ENCODE data around the gene NPHS1.
"Not testable (repeated sequence)": the region's sequence is repeated elsewhere in the genome, so short reads cannot be mapped to it uniquely, and the experiment has no call there.

Gene NPHS1

DNA sequence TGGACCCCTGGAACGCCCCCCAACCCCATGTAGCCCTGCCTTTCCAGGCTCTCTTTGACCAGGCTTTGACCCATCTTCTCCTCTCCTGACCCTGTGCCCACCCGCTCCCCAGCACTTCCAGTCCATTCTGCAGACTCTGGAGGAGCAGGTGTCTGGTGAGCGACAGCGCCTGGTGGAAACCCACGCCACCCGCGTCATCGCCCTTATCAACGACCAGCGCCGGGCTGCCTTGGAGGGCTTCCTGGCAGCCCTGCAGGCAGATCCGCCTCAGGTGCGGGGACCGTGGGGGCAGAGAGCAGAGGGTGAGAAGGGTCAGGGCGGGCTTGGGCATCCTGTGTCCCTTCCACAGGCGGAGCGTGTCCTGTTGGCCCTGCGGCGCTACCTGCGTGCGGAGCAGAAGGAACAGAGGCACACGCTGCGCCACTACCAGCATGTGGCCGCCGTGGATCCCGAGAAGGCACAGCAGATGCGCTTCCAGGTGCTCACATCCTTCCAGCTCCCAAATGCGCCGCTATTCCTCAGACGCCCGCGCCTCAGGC, 22.2 kb upstream of the NPHS1 start:
- DNase-seq (ENCODE audit: low read depth in 1 of 2, low spot score in 1 of 2) = no peak

DNA sequence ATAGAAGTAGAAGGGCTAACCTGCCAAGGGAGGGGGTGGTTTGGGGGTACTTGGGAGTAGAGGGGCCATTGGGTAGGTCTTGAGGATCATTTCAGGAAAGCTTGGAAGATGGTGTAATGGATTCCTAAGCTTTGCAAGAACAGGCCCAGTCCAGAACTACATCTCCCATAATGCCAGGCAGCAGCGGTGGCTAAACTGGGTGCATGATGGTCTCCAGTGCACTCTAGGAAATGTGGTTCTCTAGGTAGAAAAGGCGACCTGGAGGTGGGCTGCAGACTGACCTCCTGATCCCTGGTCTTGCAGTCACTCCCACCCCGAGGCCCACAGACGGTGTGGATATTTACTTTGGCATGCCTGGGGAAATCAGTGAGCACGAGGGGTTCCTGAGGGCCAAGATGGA, 19.9 kb upstream of the NPHS1 start:
- DNase-seq (ENCODE audit: low read depth in 1 of 2, low spot score in 1 of 2) = no peak

DNA sequence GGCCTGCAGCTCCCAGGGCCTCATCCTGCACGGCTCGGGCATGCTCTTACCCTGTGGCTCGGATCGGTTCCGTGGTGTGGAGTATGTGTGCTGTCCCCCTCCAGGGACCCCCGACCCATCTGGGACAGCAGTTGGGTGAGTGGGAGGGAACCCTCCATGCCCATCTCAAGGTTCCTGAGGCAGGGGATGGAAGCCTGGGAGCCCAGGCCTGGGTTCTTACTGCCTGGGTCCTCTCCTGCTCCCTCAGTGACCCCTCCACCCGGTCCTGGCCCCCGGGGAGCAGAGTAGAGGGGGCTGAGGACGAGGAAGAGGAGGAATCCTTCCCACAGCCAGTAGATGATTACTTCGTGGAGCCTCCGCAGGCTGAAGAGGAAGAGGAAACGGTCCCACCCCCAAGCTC, 19.3 kb upstream of the NPHS1 start:
- DNase-seq (ENCODE audit: low read depth in 1 of 2, low spot score in 1 of 2) = no peak

DNA sequence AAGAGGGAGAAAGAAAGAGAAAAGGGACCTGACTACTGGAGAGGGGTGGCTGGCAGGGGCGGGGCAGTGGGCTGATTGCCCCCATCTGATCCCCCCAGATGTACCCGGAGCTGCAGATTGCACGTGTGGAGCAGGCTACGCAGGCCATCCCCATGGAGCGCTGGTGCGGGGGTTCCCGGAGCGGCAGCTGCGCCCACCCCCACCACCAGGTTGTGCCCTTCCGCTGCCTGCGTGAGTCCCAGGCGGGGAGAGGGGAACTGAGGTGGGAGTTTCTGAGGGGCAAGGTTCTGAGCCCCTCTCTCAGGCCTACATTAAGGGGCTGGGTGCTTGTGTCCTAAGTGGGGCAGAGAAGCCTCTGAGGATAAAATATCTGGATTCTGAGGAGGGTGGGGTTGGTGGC, 18.5 kb upstream of the NPHS1 start:
- DNase-seq (ENCODE audit: low read depth in 1 of 2, low spot score in 1 of 2) = no peak

DNA sequence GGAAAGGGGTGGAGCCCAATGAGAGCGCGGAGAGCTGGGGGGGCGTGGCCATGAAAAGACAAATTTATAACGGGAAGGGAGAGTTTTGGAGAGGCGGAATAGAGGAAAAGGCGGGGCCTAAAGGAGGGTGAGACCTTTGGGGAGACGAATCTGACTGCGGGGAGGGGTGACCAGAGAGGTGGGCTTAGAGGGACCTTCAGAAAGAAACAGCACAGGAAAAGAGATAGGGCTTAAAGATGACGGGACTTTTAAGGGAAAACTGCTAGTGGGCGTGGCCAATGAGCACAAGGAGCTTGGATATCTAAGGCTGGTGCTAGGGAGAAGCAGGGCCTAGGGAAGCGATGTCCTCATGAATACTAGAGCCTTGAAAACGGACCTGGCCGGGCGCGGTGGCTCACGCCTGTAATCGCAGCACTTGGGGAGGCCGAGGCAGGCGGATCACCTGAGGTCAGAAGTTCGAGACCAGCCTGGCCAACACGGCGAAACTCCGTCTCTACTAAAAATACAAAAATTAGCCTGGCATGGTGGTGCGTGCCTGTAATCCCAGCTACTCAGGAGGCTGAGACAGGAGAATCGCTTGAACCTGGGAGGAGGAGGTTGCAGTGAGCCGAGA, 17.9 kb upstream of the NPHS1 start:
- DNase-seq (ENCODE audit: low read depth in 1 of 2, low spot score in 1 of 2) = not testable (repeated sequence)

DNA sequence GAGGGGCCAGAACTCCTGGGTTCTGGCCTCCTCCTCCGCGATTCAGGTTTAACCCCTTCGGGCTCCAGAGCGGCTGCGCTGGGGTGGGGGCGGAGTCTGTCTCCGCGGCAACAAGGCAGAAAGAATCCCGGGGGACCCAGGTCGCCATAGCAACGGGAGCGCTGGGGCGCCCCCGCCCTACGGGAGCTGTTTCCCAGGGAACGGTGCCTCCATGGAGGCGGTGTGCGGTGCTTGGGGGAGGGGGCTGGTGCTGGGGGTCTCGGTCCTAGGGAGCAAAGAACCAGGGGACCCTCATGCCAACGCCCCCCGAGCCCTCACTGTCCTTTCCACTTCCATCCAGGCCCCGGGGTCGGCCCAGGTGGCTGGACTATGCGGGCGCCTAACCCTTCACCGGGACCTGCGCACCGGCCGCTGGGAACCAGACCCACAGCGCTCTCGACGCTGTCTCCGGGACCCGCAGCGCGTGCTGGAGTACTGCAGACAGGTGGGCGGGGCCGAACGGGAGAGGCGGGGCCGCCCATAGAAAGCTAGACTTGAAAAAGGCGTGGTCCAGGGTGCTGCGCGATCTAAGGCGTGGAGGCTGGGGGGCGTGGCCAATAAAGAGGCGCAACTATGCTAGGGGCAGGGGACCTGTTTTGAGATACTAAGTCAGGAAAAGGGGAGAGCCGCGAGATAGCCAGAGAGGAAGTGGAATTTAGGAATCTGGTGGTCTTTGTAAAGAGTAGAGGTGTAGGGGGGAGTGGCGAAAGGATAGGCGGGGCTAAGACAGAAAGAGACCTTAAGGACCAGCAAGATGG, 17.2 kb upstream of the NPHS1 start:
- DNase-seq (ENCODE audit: low read depth in 1 of 2, low spot score in 1 of 2) = peak; percentile 51 to 67

DNA sequence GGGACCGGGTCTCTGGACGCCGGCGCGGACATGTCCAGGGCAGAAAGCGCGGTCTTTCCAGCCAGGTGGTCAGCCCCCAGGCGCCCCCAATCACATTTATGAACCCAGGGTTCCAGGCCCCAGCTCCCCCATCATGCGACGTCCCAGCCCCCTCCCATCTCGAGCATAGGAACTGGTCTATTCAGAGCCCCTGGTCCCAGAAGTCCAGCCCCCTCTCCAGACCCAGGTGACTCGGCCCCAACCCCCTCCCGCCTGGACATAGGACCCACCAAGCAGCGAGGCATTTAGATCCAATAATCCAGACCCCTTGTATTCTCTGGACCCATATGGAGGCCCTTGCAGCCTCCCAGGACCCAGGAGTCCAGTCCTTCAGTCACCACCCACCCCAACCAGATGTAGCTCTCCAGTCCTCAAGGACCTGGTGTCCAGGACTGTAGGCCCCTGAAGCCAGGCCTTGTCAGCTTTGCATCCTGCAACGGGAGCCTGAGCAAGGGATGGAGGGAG, 16.6 kb upstream of the NPHS1 start:
- DNase-seq (ENCODE audit: low read depth in 1 of 2, low spot score in 1 of 2) = no peak

DNA sequence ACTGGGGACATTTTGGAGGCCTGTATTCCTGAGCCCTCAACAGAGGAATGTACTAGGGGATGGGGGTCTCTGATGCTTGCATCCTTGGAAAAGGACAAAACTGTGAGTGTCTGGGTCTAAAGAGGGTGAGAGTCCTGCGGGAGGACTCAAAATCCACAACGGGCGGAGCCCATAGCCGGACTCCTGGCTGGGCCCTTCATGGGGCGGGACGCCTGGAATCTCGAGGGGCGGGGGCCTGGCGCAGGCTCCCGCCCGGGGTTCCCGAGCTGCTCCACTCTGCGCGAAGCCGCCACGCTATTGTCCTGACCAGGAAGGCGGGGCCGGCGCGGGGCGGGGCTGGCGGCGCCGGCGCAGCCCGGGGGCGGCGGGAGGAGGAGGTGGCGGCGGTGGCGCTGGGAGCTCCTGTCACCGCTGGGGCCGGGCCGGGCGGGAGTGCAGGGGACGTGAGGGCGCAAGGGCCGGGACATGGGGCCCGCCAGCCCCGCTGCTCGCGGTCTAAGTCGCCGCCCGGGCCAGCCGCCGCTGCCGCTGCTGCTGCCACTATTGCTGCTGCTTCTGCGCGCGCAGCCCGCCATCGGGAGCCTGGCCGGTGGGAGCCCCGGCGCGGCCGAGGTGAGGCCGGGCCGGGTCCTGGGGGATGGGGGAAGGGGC, 16.0 kb upstream of the NPHS1 start, which contains the start of gene APLP1:
Gene APLP1, plus strand, starts transcription at position 403 of the 651 bp plus-strand sequence. Its CDS starts 63 bp downstream, at position 466.
- DNase-seq (ENCODE audit: low read depth in 1 of 2, low spot score in 1 of 2) = peak; percentile 44 to 47

DNA sequence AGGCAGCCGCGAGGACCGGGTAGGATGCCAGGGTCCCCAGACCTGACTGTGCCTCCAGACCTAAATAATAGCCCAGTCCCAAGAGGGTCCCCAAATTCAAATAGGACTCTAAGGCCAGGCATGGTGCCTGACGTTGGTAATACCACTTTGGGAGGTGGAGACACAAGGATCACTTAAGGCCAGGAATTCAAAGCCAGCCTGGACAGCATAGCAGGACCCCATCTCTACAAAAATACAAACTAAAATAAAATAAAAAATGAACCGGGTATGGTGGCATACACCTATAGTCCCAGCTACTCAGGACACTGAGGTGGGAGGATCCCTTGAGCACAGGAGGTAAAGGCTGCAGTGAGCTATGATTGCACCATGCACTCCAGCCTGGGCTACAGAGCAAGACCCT, 10.7 kb upstream of the NPHS1 start:
- no peak for DNase-seq (ENCODE audit: low read depth in 1 of 2, low spot score in 1 of 2)

DNA sequence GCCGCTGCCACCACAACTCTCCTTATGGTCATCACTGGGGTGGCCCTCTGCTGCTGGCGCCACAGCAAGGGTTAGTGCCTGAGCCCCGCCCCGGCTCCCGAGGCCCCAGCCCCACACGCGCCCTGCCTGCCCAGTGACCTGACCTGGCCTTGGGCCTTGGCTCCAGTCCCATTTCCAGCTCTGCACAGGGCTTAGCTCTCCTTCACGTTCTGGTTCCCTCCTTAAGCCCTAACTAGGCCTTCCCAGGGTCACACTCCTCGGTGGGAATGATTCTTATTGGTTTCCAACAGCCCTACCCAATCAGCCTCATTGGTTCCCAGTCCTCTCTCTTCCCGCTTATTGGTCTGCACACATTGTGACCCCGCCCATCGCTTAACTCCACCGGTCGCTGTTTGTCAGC, 10.2 kb upstream of the NPHS1 start:
- no peak for DNase-seq (ENCODE audit: low read depth in 1 of 2, low spot score in 1 of 2)

DNA sequence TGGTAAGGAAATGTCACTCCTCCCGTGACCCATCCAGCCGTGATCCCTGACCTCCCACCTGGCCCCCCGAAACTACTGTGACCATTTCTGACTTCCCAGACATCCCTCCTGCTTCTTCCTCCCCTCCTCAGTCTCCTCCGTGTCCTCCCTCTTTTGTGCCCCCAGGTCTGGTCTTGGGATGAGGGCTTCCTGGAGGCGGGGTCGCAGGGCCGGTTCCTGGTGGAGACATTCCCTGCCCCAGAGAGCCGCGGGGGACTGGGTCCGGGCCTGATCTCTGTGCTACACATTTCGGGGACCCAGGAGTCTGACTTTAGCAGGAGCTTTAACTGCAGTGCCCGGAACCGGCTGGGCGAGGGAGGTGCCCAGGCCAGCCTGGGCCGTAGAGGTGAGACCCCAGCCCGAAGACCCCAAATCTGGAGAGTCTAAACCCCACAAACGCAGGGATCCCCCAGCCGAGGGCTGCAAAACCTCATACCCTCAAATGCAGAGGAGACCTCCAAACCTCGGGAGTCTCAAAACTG, 9.4 kb upstream of the NPHS1 start:
- no peak for DNase-seq (ENCODE audit: low read depth in 1 of 2, low spot score in 1 of 2)

DNA sequence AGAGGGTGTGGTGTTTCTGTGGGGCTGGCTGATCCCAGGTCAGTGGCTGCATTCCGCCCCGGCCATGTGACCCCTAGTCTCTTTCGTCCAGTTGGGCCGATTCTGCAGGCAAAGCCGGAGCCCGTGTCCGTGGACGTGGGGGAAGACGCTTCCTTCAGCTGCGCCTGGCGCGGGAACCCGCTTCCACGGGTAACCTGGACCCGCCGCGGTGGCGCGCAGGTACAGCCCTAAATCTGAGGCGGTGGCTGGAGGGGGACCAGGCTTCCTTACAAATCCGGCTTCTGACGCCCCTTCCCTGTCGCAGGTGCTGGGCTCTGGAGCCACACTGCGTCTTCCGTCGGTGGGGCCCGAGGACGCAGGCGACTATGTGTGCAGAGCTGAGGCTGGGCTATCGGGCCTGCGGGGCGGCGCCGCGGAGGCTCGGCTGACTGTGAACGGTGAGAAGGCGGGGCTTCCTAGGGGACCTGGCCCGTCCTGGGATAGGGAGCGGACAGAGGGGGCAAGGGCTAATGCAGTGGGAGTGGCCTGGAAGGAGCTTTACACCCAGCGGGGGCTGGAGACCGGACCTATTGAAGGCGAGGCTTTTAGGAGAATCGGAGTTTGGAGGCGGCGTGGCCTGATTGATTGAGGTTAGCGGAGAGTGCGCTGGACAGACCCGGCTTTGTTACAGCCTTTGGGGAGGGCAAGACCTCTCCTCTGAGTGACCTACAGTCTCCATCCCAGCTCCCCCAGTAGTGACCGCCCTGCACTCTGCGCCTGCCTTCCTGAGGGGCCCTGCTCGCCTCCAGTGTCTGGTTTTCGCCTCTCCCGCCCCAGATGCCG, 8.7 kb upstream of the NPHS1 start:
- no peak for DNase-seq (ENCODE audit: low read depth in 1 of 2, low spot score in 1 of 2)

DNA sequence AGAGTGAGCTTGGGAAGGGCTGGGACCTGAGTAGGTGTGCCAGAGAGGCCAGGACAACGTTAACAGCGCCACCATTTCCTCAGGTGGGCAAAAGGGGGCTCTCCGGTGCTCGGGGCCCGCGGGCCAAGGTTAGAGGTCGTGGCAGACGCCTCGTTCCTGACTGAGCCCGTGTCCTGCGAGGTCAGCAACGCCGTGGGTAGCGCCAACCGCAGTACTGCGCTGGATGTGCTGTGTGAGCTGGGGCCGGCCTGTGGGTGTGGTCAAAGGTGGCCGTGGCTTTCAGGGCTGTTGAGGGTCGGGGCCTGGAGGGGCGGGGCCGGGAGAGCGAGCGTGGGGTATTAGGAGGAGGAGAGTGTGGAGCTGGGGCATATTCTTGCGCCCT, 8.1 kb upstream of the NPHS1 start:
- DNase-seq (ENCODE audit: low read depth in 1 of 2, low spot score in 1 of 2) = no peak

DNA sequence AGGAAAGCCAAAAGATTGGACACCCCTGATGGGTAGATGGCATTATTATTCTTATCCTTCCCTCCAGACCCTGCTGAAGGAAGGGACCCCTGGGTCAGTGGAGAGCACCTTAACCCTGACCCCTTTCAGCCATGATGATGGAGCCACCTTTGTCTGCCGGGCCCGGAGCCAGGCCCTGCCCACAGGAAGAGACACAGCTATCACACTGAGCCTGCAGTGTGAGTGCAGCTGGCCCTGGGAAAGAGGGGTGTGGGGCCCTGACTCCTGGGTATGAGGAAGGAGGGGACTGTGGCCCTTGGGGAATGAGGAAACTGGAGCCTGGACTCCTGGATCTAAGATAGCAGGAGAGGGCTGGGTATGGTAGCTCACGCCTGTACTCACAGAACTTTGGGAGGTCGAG, 7.1 kb upstream of the NPHS1 start:
- DNase-seq (ENCODE audit: low read depth in 1 of 2, low spot score in 1 of 2) = no peak

DNA sequence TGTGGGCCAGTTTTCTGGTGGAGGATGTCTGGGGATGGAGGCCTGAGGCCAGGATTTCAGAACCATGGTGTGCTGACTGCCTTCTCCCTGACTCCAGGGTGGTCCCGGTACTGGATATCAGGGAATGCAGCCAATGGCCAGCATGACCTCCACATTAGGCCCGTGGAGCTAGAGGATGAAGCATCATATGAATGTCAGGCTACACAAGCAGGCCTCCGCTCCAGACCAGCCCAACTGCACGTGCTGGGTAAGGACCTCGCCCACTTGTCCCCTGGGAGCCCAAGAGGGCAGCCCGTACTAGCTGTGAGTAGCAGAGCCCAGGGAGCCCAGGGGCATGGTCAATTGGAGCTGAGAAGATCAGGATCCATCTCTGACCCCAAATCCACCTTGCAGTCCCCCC, 6.0 kb upstream of the NPHS1 start:
- no peak for DNase-seq (ENCODE audit: low read depth in 1 of 2, low spot score in 1 of 2)

DNA sequence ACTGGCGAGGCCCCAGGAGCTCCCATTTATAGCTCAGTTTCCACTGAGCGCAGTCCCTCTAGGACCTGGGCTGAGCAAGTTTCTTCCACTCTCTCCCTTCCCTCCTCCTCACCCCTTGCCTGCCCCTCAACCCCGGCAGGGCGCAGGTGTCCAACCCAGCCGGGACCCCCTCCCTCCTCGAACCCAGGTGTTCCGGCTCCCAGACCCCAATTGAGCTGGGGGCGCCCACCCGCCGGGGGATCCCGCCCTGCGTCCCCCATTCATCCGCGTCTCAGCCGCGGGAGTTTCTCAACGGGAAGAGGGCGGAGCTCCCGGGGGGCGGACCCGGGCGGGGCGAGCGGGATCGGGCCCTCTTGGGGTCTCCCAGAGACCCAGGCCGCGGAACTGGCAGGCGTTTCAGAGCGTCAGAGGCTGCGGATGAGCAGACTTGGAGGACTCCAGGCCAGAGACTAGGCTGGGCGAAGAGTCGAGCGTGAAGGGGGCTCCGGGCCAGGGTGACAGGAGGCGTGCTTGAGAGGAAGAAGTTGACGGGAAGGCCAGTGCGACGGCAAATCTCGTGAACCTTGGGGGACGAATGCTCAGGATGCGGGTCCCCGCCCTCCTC, 4.3 kb upstream of the NPHS1 start, which contains the start of gene KIRREL2:
Gene KIRREL2, plus strand, starts transcription at position 366 of the 604 bp plus-strand sequence. Its CDS starts 209 bp downstream, at position 575.
- DNase-seq (ENCODE audit: low read depth in 1 of 2, low spot score in 1 of 2) = no peak

DNA sequence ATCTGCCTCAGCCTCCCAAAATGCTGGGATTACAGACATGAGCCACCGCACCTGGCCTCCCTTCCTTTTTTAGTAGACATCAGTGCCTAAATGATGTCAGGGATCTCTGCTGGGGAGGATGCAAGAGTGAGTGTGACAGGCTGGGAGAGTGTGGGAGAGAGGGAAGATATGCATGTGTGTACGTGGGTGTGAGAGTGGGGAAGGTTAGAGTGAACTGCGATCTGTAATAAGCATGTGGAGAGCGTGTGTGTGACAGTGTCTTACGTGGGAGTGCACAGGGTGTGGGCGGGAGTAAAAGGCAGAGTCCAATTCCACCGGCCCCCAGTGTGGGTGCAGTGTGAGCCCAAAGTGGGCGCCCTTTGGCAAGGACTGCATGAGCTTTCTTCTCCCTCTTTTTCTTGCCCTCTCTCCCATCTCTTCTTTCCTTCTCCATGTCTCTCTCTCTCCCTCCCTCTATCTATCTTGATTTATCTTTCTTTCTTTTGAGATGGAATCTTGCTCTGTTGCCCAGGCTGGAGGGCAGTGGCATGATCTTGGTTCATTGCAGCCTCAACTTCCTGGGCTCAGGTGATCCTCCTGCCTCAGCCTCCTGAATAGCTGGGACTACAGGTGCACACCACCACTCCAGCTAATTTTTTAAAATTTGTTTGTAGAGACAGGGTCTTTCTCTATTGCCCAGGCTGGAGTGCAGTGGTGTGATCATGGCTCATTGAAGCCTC, 893 bp upstream of the NPHS1 start:
- no peak for DNase-seq (ENCODE audit: low read depth in 1 of 2, low spot score in 1 of 2)

DNA sequence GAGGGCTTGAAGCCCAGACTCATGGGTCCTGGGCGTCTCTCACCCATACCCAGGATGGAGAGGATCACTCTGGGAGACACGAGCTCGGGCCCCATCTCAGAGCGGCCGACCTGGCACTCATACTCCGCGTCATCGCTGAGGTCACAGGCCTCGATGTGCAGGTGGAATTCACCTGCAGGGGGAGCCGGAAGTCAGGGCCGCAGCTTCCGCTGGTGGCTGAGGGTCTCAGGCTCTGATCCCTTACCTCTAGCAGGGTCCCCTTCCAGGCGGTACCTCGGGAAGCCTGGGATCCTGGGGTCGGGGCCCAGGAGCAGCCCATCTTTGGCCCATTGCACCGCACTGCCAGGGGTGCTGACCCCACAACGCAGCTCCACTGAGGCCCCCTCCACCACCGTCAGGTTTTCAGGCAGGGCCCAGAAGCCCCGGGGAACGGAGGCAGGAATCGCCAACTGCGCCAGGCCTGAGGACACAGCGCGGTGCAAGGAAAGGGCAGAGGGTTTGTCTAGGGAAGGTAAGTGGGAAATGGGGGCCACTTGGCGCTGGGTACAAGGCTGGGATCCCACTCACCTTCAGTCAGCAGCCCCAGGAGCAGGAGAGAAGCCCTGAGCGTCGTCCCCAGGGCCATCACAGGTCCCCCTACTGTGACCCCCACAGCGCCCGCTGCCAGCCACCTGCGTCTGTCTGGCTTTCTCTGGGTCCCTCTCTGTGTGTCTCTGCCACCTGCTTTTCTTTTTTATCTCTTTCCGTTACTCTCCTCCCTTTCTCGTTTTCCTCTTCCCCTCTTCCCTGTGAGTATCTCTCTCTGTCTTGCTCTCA, 883 bp downstream of the NPHS1 start:
- DNase-seq (ENCODE audit: low read depth in 1 of 2, low spot score in 1 of 2) = no peak

All from activated CD4-positive, alpha-beta T cell treated with anti-CD3 and anti-CD28 coated beads, Interleukin-2, amount 50 U/mL, for 24 hours (primary cell).